SK-N-SH (cell line): ENCODE measurements around the gene HMX3. TPM values are rescaled to one million over a fixed set of nuclear protein-coding genes. Genes with fewer than 3 reads are reported as not detected.
"Not testable (repeated sequence)": the region's sequence is repeated elsewhere in the genome, so short reads cannot be mapped to it uniquely, and the experiment has no call there.

Experiments
- CTCF ChIA-PET: fragments of 300-600, 350-600 bp; formaldehyde crosslinking; extraction: SDS; loops from one replicate; lab custom pipeline; 2021; lab: Yijun Ruan, JAX
- POLR2A ChIA-PET: fragments of 350-600 bp; sonication (Branson Sonifier 250); formaldehyde crosslinking; extraction: SDS; loops from one replicate; lab custom pipeline; 2020; ENCODE audit warnings: antibody characterized with exemption, inconsistent platforms; lab: Yijun Ruan, JAX
- DNase-seq: peaks from one replicate; pipeline ENCODE4 v3.0.0; 2012
- H2AFZ ChIP-seq: fragments of 200-600 bp; sonication (generic); 2 replicates; pipeline ENCODE4 v1.8.1; 2016; ENCODE audit warnings: antibody characterized with exemption, mild to moderate bottlenecking, low read depth
- H3F3A ChIP-seq: fragments of 200-600 bp; sonication (generic); replicated peaks from 2 replicates; pipeline ENCODE3; 2016; ENCODE audit warnings: antibody characterized with exemption, mild to moderate bottlenecking; ENCODE audit not compliant: insufficient read depth
- H3K27ac ChIP-seq, 2 experiments: fragments of 200-500 bp in 1 of 2; fragments of 200-600 bp in 1 of 2; sonication (Bioruptor generic) in 1 of 2; sonication (generic), shearing (Covaris generic) in 1 of 2; 2 replicates each; pipeline versions ENCODE4 v1.5.1 to v1.6.1; 2014 to 2016; ENCODE audit warnings: low read depth in 2 of 2, inconsistent platforms in 1 of 2, low read length in 1 of 2, mild to moderate bottlenecking in 1 of 2, mixed read lengths in 1 of 2
- H3K27me3 ChIP-seq: fragments of 200-600 bp; sonication (generic), shearing (Covaris generic); 2 replicates; pipeline ENCODE4 v1.6.1; 2016; ENCODE audit warnings: mixed run types; ENCODE audit not compliant: insufficient read depth
- H3K36me3 ChIP-seq, 2 experiments: fragments of 200-500 bp in 1 of 2; fragments of 200-600 bp in 1 of 2; sonication (Bioruptor generic) in 1 of 2; sonication (generic) in 1 of 2; replicated peaks in 1 of 2; 2 replicates each; pipeline versions ENCODE3 to v1.5.1; 2014 to 2016; ENCODE audit warnings: low read length in 1 of 2, mild to moderate bottlenecking in 1 of 2; ENCODE audit not compliant: insufficient read depth in 2 of 2, control insufficient read depth in 1 of 2
- H3K4me1 ChIP-seq, 2 experiments: fragments of 200-500 bp in 1 of 2; fragments of 200-600 bp in 1 of 2; sonication (Bioruptor generic) in 1 of 2; sonication (generic), shearing (Covaris generic) in 1 of 2; 2 replicates each; pipeline versions ENCODE4 v1.5.1 to v1.6.1; 2014 to 2016; ENCODE audit warnings: low read depth in 1 of 2, low read length in 1 of 2, mixed run types in 1 of 2; ENCODE audit not compliant: insufficient read depth in 2 of 2, control insufficient read depth in 1 of 2
- H3K4me2 ChIP-seq: fragments of 200-600 bp; sonication (generic), shearing (Covaris generic); 2 replicates; pipeline ENCODE4 v1.6.1; 2017; ENCODE audit warnings: mixed run types
- H3K4me3 ChIP-seq, 2 experiments: fragments of 200-500 bp in 1 of 2; fragments of 200-600 bp in 1 of 2; sonication (Bioruptor generic) in 1 of 2; sonication (generic), shearing (Covaris generic) in 1 of 2; 2 replicates each; pipeline versions ENCODE4 v1.5.1 to v1.8.1; 2014 to 2016; ENCODE audit warnings: low read depth in 2 of 2, inconsistent platforms in 1 of 2, low read length in 1 of 2, mild to moderate bottlenecking in 1 of 2, mixed read lengths in 1 of 2, moderate library complexity in 1 of 2
- H3K79me2 ChIP-seq: fragments of 200-600 bp; sonication (generic); 2 replicates; pipeline ENCODE4 v1.8.1; 2017; ENCODE audit warnings: mild to moderate bottlenecking; ENCODE audit not compliant: insufficient read depth
- H3K9ac ChIP-seq: fragments of 200-600 bp; sonication (generic); 2 replicates; pipeline ENCODE4 v1.6.1; 2017; ENCODE audit warnings: mixed run types
- H3K9me2 ChIP-seq: fragments of 200-600 bp; sonication (generic); 2 replicates; pipeline ENCODE4 v1.6.1; 2017; ENCODE audit warnings: mixed run types
- H3K9me3 ChIP-seq: fragments of 200-600 bp; sonication (generic); 2 replicates; pipeline ENCODE4 v1.6.1; 2017; ENCODE audit warnings: mixed run types, mild to moderate bottlenecking, moderate library complexity
- H4K20me1 ChIP-seq: fragments of 200-600 bp; sonication (generic); 2 replicates; pipeline ENCODE4 v1.6.1; 2017; ENCODE audit warnings: mild to moderate bottlenecking, mixed run types; ENCODE audit not compliant: insufficient read depth
- ELF1 ChIP-seq: IDR thresholded peaks from 2 replicates; pipeline ENCODE4 v1.4.0; 2012
- EZH2phosphoT487 ChIP-seq: fragments of 200-600 bp; sonication (generic); IDR thresholded peaks from 2 replicates; pipeline ENCODE4 v1.6.1; 2017; ENCODE audit warnings: low read depth, mixed run types, mild to moderate bottlenecking, antibody characterized with exemption, moderate library complexity, borderline replicate concordance
- FOSL2 ChIP-seq: IDR thresholded peaks from 2 replicates; pipeline ENCODE4 v1.4.0; 2012; ENCODE audit warnings: low read depth, mild to moderate bottlenecking, moderate library complexity, borderline replicate concordance
- GATA2 ChIP-seq: sonication (generic); formaldehyde crosslinking; IDR thresholded peaks from 2 replicates; pipeline ENCODE4 v1.5.0; 2020; ENCODE audit warnings: mild to moderate bottlenecking, missing genetic modification reagents
- MEF2A ChIP-seq: IDR thresholded peaks from 2 replicates; pipeline ENCODE4 v1.4.0; 2012; ENCODE audit warnings: low read depth, borderline replicate concordance
- RAD21 ChIP-seq: IDR thresholded peaks from 2 replicates; pipeline ENCODE4 v1.6.1; 2012; ENCODE audit warnings: mild to moderate bottlenecking, low read length
- RXRA ChIP-seq: IDR thresholded peaks from 2 replicates; pipeline ENCODE4 v1.4.0; 2012; ENCODE audit warnings: low read depth, mild to moderate bottlenecking, borderline replicate concordance
- SIN3A ChIP-seq: IDR thresholded peaks from 2 replicates; pipeline ENCODE4 v1.6.1; 2012; ENCODE audit warnings: low read depth, mild to moderate bottlenecking, low read length, moderate library complexity, borderline replicate concordance
- TAF1 ChIP-seq: IDR thresholded peaks from 2 replicates; pipeline ENCODE4 v1.6.1; 2012; ENCODE audit warnings: low read depth, mild to moderate bottlenecking, low read length, moderate library complexity, borderline replicate concordance
- WGBS: methylation state at CpG from one replicate; pipeline ENCODE4 v1.1.6; 2017; ENCODE audit warnings: low lambda C conversion rate; 5-methylcytosine and 5-hydroxymethylcytosine counted together
- polyA plus RNA-seq, 3 experiments: library from polyadenylated mRNA; depleted of rRNA; stranded (reverse); fragments of >200 nt; gene quantifications; 2 replicates each; pipeline ENCODE4 v1.2.3, GENCODE V29; 2012

Gene HMX3
- polyA plus RNA-seq, 1 of the 3 experiments (the other 2 are of a cell fraction): not detected

- no peak overlapping the region for H2AFZ ChIP-seq
- POLR2A ChIA-PET: no interaction called here
- TF ChIP-seq RXRA (no peak), MEF2A (no peak), SIN3A (no peak), FOSL2 (no peak), GATA2 (CRISPR knock-in tag) (no peak), ELF1 (no peak), EZH2phosphoT487 (no peak), TAF1 (no peak), RAD21 (no peak)
- TF ChIP-seq, all 33 proteins: peak for 0
- H3K36me3 ChIP-seq: peaks cover 17 to 40% of the 10 kb centered on the region in 2 experiments
- CTCF ChIA-PET: interaction anchor here (1.0 to 2.8 kb wide), 4 partner anchors 9 to 205 kb away, joined by 4 to 12 read pairs (median 9); no protein-coding TSS in a partner anchor
- H4K20me1 ChIP-seq: no peaks in the 10 kb centered on the region
- H3K27me3 ChIP-seq: no peaks in the 10 kb centered on the region
- no peaks in the 10 kb centered on the region for H3K4me1 ChIP-seq
- no peak for DNase-seq
- H3K9me2 ChIP-seq: no peaks in the 10 kb centered on the region
- H3K79me2 ChIP-seq: peaks cover 23% of the 10 kb centered on the region; the same call in 1 of the 2 replicates
- H3K9ac ChIP-seq: no peak overlapping the region
- no peak overlapping the region for H3K4me3 ChIP-seq
- 87% methylated on average over 9 of the region's 9 CpGs for WGBS
- no peak overlapping the region for H3K27ac ChIP-seq
- no peak overlapping the region for H3K4me2 ChIP-seq
- H3F3A ChIP-seq: peaks cover 2% of the 10 kb centered on the region
- H3K9me3 ChIP-seq: no peaks in the 10 kb centered on the region
Observed at GRCh38 chr10:123175389-123176387, 39.9 kb downstream of the HMX3 start.

GRCh38 chr10:123178390-123178789 is 42.6 kb downstream of the HMX3 start:
- H3K9me3 ChIP-seq: peaks cover 14% of the 10 kb centered on the region
- CTCF ChIA-PET, POLR2A ChIA-PET: not testable (repeated sequence)

More at GRCh38 chr10:123178390-123178789, 42.6 kb downstream of the HMX3 start:
- not testable (repeated sequence) for H3K4me3 ChIP-seq, H3K27ac ChIP-seq, H3K27me3 ChIP-seq, H3K4me2 ChIP-seq, H3K79me2 ChIP-seq, H2AFZ ChIP-seq, H3K9me2 ChIP-seq, H3K4me1 ChIP-seq, H3F3A ChIP-seq, DNase-seq, H4K20me1 ChIP-seq, H3K9ac ChIP-seq
- 92% methylated on average over 4 of the region's 4 CpGs for WGBS
- H3K36me3 ChIP-seq: peaks cover 28% of the 10 kb centered on the region in 2 experiments
